Activated CD4-positive, alpha-beta T cell treated with anti-CD3 and anti-CD28 coated beads, Interleukin-2, amount 10 ng/mL, durations not matched to agents 7 days and 5 days (primary cell): ENCODE data around the gene DSCAML1. TPM values are rescaled to one million over a fixed set of nuclear protein-coding genes. Genes with fewer than 3 reads are reported as not detected.
A peak's percentile ranks its signal among the peaks of the same experiment; 100 is the strongest.

Experiments used
- CTCF ChIA-PET: fragments of 350-600 bp; sonication (Branson Sonifier 250); formaldehyde crosslinking; loops from one replicate; lab custom pipeline; 2021; ENCODE audit warnings: antibody characterized with exemption; lab: Charles Lee
- POLR2A ChIA-PET: fragments of 350-600 bp; sonication (Branson Sonifier 250); formaldehyde crosslinking; loops from one replicate; lab custom pipeline; 2021; ENCODE audit warnings: antibody characterized with exemption; lab: Charles Lee
- DNase-seq: peaks from one replicate; pipeline ENCODE4 v3.0.0-alpha.2; 2020
- H3K27ac Mint-ChIP-seq: one replicate; pipeline ENCODE4 v1.8.0; 2021; ENCODE audit warnings: mild to moderate bottlenecking, moderate library complexity, mixed read lengths
- H3K27me3 Mint-ChIP-seq: one replicate; pipeline ENCODE4 v1.8.0; 2021; ENCODE audit warnings: mixed read lengths
- H3K36me3 Mint-ChIP-seq: one replicate; pipeline ENCODE4 v1.8.0; 2021; ENCODE audit warnings: low read depth, mixed read lengths
- H3K4me1 Mint-ChIP-seq: one replicate; pipeline ENCODE4 v1.8.0; 2021; ENCODE audit warnings: mixed read lengths
- H3K4me3 Mint-ChIP-seq: one replicate; pipeline ENCODE4 v1.8.0; 2021; ENCODE audit warnings: mild to moderate bottlenecking, moderate library complexity, mixed read lengths
- H3K9me3 Mint-ChIP-seq: one replicate; pipeline ENCODE4 v1.8.0; 2021; ENCODE audit warnings: mixed read lengths
- total RNA-seq, 2 experiments: library from RNA; stranded (reverse); gene quantifications; one replicate each; pipeline ENCODE4 v1.2.3, GENCODE V29; 2021

The DSCAML1 gene
- total RNA-seq, 2 experiments from 2014 or later: 0.02 to 0.25 TPM

- no peak overlapping the region for H3K27ac Mint-ChIP-seq
- H3K4me3 Mint-ChIP-seq: no peak overlapping the region
- POLR2A ChIA-PET: no interaction called here
- DNase-seq: no peak
- no peaks in the 10 kb centered on the region for H3K9me3 Mint-ChIP-seq
- H3K4me1 Mint-ChIP-seq: peaks cover 2% of the 10 kb centered on the region
- no peaks in the 10 kb centered on the region for H3K36me3 Mint-ChIP-seq
- peaks cover 16% of the 10 kb centered on the region for H3K27me3 Mint-ChIP-seq
- CTCF ChIA-PET: no interaction called here
Observed at GRCh38 chr11:117735350-117735977, 61.6 kb downstream of the DSCAML1 start.

- ChIA-PET CTCF (interaction anchor here (0.5 kb wide), 1 partner anchor 1077 kb away, joined by 3 read pairs; no protein-coding TSS in a partner anchor), POLR2A (no interaction called here)
- peaks cover 13% of the 10 kb centered on the region for H3K27me3 Mint-ChIP-seq
- no peaks in the 10 kb centered on the region for H3K9me3 Mint-ChIP-seq
- no peak for DNase-seq
- no peaks in the 10 kb centered on the region for H3K36me3 Mint-ChIP-seq
- H3K4me3 Mint-ChIP-seq: no peak overlapping the region
- H3K4me1 Mint-ChIP-seq: peaks cover 2% of the 10 kb centered on the region
- no peak overlapping the region for H3K27ac Mint-ChIP-seq
Observed at GRCh38 chr11:117734601-117735024, 62.4 kb downstream of the DSCAML1 start.

DNA sequence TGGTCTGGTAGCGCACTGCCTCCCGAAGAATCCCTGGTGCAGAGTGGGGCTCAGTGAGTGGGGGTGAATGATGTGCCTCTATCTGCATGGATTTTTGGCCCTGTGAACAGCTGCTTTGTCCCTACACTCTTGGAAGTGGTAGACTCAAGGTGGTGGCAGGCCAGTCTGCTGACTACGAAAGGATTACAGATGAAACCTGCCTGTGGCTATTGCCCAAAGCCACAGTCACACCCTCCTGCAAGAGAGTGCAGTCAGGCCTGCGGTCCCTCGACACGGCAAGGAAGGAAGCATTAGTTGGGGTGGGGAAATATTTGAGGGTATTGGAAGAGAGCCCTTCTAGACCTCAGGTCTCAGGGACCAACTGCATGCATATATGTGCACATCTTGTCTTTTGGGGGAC is 63.7 kb downstream of the DSCAML1 start:
- Mint-ChIP-seq H3K9me3 (no peaks in the 10 kb centered on the region), H3K4me1 (no peaks in the 10 kb centered on the region), H3K27me3 (peaks cover 6% of the 10 kb centered on the region), H3K27ac (no peak overlapping the region), H3K4me3 (no peak overlapping the region), H3K36me3 (no peaks in the 10 kb centered on the region)
- POLR2A ChIA-PET: no interaction called here
- DNase-seq: no peak
- CTCF ChIA-PET: no interaction called here

DNA sequence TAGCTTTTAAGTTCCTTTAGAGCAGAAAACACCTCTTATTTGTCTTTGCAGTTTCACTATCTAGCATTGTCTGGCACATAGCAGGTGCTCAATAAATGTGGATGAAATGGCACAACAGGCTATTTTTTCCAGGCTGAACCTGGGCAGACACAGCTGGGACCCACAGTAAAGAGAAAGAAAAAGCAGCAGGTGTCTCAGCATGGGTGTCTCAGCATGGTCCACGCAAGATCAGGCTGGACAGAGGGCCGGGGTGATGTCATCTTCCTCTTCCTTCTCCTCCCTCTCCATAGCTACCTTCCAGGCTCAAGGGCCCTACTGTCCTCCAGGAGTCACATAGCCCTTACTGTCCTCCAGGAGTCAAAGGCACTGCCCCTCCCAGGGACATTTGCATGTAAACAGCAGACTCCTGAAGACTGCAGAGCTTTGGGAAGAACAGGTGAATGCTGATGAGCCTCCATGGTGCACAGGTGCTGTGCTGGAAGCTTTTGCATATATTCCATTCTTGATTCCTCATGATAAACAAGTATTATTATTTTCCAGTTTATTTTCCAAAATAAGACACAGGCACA is 65.2 kb downstream of the DSCAML1 start:
- H3K4me1 Mint-ChIP-seq: no peaks in the 10 kb centered on the region

GRCh38 chr11:117730208-117730800 is 66.7 kb downstream of the DSCAML1 start:
- DNase-seq: no peak
- Mint-ChIP-seq H3K9me3 (no peaks in the 10 kb centered on the region), H3K27me3 (peaks cover 5% of the 10 kb centered on the region), H3K36me3 (no peaks in the 10 kb centered on the region), H3K4me3 (no peak overlapping the region), H3K27ac (no peak overlapping the region), H3K4me1 (no peaks in the 10 kb centered on the region)
- POLR2A ChIA-PET: no interaction called here
- CTCF ChIA-PET: no interaction called here

More for the DNA sequence above, 65.2 kb downstream of the DSCAML1 start:
- CTCF ChIA-PET: interaction anchor here (0.6 kb wide), 1 partner anchor 863 kb away, joined by 3 read pairs; no protein-coding TSS in a partner anchor
- H3K9me3 Mint-ChIP-seq: no peaks in the 10 kb centered on the region
- no peak overlapping the region for H3K4me3 Mint-ChIP-seq
- no peak for DNase-seq
- POLR2A ChIA-PET: no interaction called here
- peaks cover 5% of the 10 kb centered on the region for H3K27me3 Mint-ChIP-seq
- H3K27ac Mint-ChIP-seq: no peak overlapping the region
- no peaks in the 10 kb centered on the region for H3K36me3 Mint-ChIP-seq

GRCh38 chr11:117725048-117725734 is 71.8 kb downstream of the DSCAML1 start:
- ChIA-PET POLR2A (no interaction called here), CTCF (no interaction called here)
- H3K4me1 Mint-ChIP-seq: no peaks in the 10 kb centered on the region
- H3K4me3 Mint-ChIP-seq: no peak overlapping the region
- H3K27ac Mint-ChIP-seq: no peak overlapping the region
- DNase-seq: no peak
- no peaks in the 10 kb centered on the region for H3K9me3 Mint-ChIP-seq
- peaks cover 7% of the 10 kb centered on the region for H3K27me3 Mint-ChIP-seq
- H3K36me3 Mint-ChIP-seq: no peaks in the 10 kb centered on the region

- DNase-seq: no peak
- Mint-ChIP-seq H3K27me3 (peaks cover 7% of the 10 kb centered on the region), H3K27ac (no peak overlapping the region), H3K36me3 (no peaks in the 10 kb centered on the region), H3K4me1 (no peaks in the 10 kb centered on the region), H3K4me3 (no peak overlapping the region), H3K9me3 (no peaks in the 10 kb centered on the region)
- POLR2A ChIA-PET: no interaction called here
- CTCF ChIA-PET: no interaction called here
Observed at GRCh38 chr11:117724621-117725020, 72.4 kb downstream of the DSCAML1 start.

DNA sequence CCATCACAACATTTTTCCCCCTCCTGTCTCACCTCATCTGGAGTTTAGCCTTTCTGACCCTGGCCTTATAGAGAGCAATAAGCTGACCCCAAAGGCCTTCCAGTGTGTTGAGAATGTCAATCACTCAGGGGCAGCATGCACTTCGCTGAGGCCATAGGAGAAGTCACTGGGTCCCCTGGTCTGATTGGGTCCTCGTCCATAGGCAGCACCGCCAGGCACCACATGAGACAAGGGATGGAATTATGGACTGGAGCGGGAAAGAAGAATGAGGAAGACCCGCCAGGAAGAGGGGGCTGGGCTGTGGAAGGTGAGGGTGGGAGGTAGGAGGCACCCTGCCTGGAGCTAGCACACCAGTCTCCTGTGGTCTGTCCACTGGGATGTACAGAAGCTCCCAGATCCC is 72.9 kb downstream of the DSCAML1 start:
- Mint-ChIP-seq H3K4me1 (no peaks in the 10 kb centered on the region), H3K36me3 (no peaks in the 10 kb centered on the region), H3K27ac (no peak overlapping the region), H3K9me3 (no peaks in the 10 kb centered on the region), H3K4me3 (no peak overlapping the region), H3K27me3 (peaks cover 7% of the 10 kb centered on the region)
- DNase-seq: no peak
- CTCF ChIA-PET: no interaction called here
- POLR2A ChIA-PET: no interaction called here

DNA sequence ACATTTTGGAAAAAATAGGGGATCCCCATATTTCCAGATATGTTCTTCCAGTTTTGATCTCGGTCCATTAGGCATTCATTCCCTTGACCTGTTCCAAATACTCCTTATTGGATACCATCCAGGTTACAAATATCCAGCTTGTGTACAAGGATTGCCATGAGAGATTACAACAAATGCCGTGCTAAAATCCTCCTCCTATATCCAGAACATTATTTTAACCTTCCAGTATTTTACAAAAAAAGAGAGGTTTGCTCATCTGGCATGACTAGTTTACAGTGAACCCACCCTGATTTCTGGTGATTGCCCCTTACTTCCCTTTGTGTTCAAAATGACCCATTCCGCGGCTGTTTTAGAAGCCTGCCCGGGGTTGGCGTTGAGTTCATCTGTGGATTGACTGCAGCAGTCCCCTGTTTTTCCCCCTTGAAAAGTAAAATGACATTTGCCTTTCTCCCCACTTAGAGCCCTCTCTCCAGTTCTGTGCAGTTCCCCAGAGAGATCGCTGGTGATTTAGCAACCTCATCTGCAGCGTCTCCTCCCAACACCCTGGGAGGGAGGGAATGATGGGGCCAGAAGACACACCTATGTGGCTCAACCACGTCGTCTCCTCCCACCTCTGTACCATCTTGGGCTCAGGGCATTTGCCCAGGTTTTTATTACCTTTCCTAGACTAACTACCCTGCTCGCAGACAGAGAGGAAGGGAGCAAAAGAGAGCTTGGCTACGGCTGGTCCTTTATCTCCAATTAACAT is 73.6 kb downstream of the DSCAML1 start:
- ChIA-PET CTCF (no interaction called here), POLR2A (no interaction called here)
- no peak for DNase-seq
- Mint-ChIP-seq H3K4me1 (no peaks in the 10 kb centered on the region), H3K4me3 (no peak overlapping the region), H3K27me3 (peaks cover 10% of the 10 kb centered on the region), H3K9me3 (no peaks in the 10 kb centered on the region), H3K36me3 (no peaks in the 10 kb centered on the region), H3K27ac (no peak overlapping the region)

GRCh38 chr11:117722082-117722481 is 74.9 kb downstream of the DSCAML1 start:
- DNase-seq: no peak
- H3K4me1 Mint-ChIP-seq: no peaks in the 10 kb centered on the region
- H3K27me3 Mint-ChIP-seq: peaks cover 6% of the 10 kb centered on the region
- ChIA-PET CTCF (interaction anchor here (0.6 kb wide), 1 partner anchor 297 kb away, joined by 5 read pairs; no protein-coding TSS in a partner anchor), POLR2A (no interaction called here)
- H3K27ac Mint-ChIP-seq: peak overlapping the region; percentile 61
- H3K9me3 Mint-ChIP-seq: no peaks in the 10 kb centered on the region
- no peak overlapping the region for H3K4me3 Mint-ChIP-seq
- H3K36me3 Mint-ChIP-seq: no peaks in the 10 kb centered on the region

GRCh38 chr11:117720061-117720511 is 76.9 kb downstream of the DSCAML1 start:
- H3K9me3 Mint-ChIP-seq: no peaks in the 10 kb centered on the region
- POLR2A ChIA-PET: no interaction called here
- CTCF ChIA-PET: no interaction called here
- H3K4me3 Mint-ChIP-seq: no peak overlapping the region
- H3K36me3 Mint-ChIP-seq: no peaks in the 10 kb centered on the region
- H3K27ac Mint-ChIP-seq: no peak overlapping the region
- no peak for DNase-seq
- peaks cover 5% of the 10 kb centered on the region for H3K27me3 Mint-ChIP-seq
- H3K4me1 Mint-ChIP-seq: no peaks in the 10 kb centered on the region

DNA sequence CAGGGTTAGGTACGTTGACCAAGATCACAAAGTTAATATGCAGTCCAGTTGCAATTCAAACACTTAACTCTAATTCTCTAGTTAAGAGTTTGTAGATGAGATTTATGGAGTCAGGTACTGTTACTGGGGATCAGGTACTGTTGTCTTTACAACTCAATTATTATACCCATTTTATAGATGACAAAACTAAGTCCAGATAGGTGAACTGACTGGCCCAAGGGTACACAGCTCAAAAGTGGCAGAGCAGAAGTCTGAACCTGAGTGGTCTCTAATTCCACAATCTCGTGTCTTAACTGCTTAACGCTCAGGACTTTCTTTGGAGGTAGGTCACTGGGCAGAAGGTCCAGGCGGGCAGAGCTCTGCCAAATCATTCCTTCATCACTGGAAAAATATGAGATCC is 77.5 kb downstream of the DSCAML1 start:
- Mint-ChIP-seq H3K9me3 (no peaks in the 10 kb centered on the region), H3K36me3 (no peaks in the 10 kb centered on the region), H3K4me3 (no peak overlapping the region), H3K27ac (no peak overlapping the region), H3K27me3 (peaks cover 5% of the 10 kb centered on the region), H3K4me1 (no peaks in the 10 kb centered on the region)
- POLR2A ChIA-PET: no interaction called here
- CTCF ChIA-PET: no interaction called here
- DNase-seq: no peak
